ENCODE measurements around the gene COL5A2.
A peak's percentile ranks its signal among the peaks of the same experiment; 100 is the strongest.

The COL5A2 gene

DNA sequence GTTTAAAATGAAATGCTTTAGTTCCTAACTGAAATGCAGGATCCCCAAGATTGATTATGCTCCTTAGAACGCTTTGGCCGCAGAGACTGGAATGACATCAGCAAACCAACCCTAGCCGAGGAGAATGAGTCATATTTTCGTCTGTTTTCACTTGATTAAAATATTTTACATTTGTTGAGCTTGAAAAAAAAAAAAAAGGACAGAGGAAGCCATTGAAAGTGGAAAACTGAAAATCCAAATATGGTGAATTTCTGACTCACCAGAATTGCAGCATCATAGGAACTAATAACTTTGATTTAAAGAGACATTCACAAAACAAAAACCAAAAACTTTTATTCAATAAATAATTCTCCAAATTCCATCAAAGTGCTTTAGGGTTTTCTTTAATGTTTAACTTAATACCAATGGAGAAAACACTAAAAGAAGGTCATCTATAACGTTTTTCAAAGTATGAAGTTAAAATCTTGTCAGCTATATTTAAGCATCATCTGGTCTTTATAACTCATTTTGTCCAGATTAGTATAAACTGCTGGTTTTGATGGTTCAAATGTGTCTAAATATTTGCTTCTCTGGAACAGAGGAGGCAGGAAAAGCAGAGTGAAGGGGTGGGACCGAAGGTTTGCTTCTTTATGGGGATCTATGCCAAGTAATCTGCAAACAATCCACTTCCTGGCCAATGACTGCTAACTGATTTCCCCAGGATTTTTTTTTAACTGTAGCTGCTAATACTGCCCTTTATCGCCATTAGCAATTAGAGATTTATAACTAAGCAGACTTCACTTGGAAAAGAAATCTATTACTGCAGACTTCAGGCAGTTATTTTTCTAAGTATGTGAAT lies 30.9 kb upstream of the COL5A2 start:
- Histone ChIP-seq H3K36me3 (ENCODE audit: control insufficient read depth, insufficient read depth, low read length) (no peaks in the 10 kb centered on the region), H3K9ac (ENCODE audit: low read length) (peak overlapping the region; percentile 59), H3K4me3 (ENCODE audit: low read depth, low read length) (no peak overlapping the region; the same call in 1 of the 2 replicates), H3K4me1 (ENCODE audit: control insufficient read depth, insufficient read depth, low read length) (peaks cover 63% of the 10 kb centered on the region), H3K27me3 (ENCODE audit: control insufficient read depth, insufficient read depth, low read length) (no peaks in the 10 kb centered on the region), H3K27ac (ENCODE audit: low read depth, low read length) (peak overlapping the region; percentile 91), H3K9me3 (ENCODE audit: control insufficient read depth, insufficient read depth, low read depth, low read length) (no peaks in the 10 kb centered on the region)

- no peaks in the 10 kb centered on the region for H3K27me3 ChIP-seq (ENCODE audit: control insufficient read depth, insufficient read depth, low read length)
- no peak overlapping the region for H3K4me3 ChIP-seq (ENCODE audit: low read depth, low read length)
- no peaks in the 10 kb centered on the region for H3K36me3 ChIP-seq (ENCODE audit: control insufficient read depth, insufficient read depth, low read length)
- H3K27ac ChIP-seq (ENCODE audit: low read depth, low read length): no peak overlapping the region
- H3K4me1 ChIP-seq (ENCODE audit: control insufficient read depth, insufficient read depth, low read length): peaks cover 51% of the 10 kb centered on the region
- no peaks in the 10 kb centered on the region for H3K9me3 ChIP-seq (ENCODE audit: control insufficient read depth, insufficient read depth, low read depth, low read length)
- no peak overlapping the region for H3K9ac ChIP-seq (ENCODE audit: low read length)
These were observed 28.7 kb upstream of the COL5A2 start for GRCh38 chr2:189208254-189208653.

DNA sequence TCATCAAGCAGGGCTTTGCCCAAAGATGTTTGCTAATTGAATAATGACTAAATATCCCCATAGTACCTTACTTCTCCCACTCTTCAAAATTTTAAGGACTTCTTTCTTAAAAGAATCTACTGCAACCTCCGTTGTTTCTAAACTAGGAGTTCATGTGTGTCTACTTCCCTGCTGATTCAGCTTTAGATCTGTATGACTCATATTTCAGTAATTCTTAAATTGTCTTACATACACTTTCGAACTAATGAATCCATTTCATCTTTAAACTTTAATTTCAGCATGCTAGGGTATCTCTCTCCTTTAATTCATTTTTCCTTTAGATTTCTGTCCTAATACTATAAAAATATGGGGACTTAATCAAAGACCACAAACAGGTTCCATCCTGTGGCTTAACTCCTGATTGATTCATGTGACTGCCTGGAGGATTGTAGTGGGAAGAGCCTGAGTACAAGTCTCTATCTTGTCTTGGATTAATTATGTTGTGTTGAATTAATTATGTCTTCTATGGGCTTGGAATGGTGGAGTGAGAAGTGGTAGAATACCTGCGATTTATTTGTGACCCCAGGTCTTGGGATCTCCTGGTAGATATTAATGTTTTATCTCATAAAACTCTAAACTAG lies 24.9 kb upstream of the COL5A2 start:
- H3K9me3 ChIP-seq (ENCODE audit: control insufficient read depth, insufficient read depth, low read depth, low read length): no peaks in the 10 kb centered on the region
- no peak overlapping the region for H3K4me3 ChIP-seq (ENCODE audit: low read depth, low read length)
- no peak overlapping the region for H3K27ac ChIP-seq (ENCODE audit: low read depth, low read length)
- H3K9ac ChIP-seq (ENCODE audit: low read length): no peak overlapping the region
- H3K36me3 ChIP-seq (ENCODE audit: control insufficient read depth, insufficient read depth, low read length): no peaks in the 10 kb centered on the region
- peaks cover 26% of the 10 kb centered on the region for H3K4me1 ChIP-seq (ENCODE audit: control insufficient read depth, insufficient read depth, low read length)
- H3K27me3 ChIP-seq (ENCODE audit: control insufficient read depth, insufficient read depth, low read length): no peaks in the 10 kb centered on the region

DNA sequence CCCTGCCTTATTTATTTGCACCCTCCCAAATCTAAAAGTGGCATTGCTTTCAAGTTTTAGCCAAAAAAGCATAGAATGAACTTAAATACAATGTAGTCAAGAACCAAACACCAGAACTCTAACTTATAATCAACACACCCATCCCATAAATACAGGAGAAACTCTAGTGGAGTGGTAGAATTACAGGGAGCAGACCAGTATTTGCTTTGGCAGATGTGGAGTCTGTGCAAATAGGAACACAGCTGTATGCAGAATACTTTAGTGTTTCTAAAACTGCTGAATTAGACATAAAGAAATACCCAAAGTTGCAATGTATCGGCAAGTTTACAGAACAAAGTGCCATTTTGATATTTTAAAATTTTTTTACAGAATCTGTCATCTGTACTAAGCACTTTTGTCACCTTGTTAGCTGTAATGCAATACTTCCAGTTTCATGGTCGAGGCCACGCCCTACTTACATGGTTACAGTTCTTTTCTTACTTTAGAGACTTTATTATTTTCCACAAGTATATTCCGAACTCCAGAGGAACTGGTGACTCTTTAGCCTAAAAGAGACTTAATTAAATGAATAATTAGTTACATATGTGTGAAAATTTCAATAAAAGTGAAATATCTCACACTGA lies 23.7 kb upstream of the COL5A2 start:
- H3K4me1 ChIP-seq (ENCODE audit: control insufficient read depth, insufficient read depth, low read length): peaks cover 14% of the 10 kb centered on the region; the same call in 1 of the 2 replicates

DNA sequence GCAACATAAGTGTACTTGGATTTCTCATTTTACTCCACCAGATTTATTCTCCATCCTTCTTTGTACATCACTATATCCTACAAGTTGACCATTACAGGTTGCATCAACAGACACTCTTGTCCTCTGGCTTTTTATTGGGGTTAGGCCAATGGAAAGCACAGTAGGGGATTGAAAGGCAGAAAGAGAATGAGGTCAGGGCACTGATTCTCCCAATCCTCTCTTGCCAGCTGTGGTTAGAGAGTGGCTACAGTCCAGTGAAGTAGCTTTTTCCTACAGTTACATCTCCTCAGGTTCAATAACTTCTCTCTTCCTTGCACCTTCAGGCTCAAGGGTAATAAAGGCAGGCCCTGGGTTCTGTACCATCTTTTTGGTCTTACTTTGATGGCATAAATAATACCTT lies 20.2 kb upstream of the COL5A2 start:
- no peak overlapping the region for H3K27ac ChIP-seq (ENCODE audit: low read depth, low read length)
- H3K9ac ChIP-seq (ENCODE audit: low read length): no peak overlapping the region
- no peak overlapping the region for H3K4me3 ChIP-seq (ENCODE audit: low read depth, low read length)
- no peaks in the 10 kb centered on the region for H3K36me3 ChIP-seq (ENCODE audit: control insufficient read depth, insufficient read depth, low read length)
- H3K9me3 ChIP-seq (ENCODE audit: control insufficient read depth, insufficient read depth, low read depth, low read length): no peaks in the 10 kb centered on the region
- H3K27me3 ChIP-seq (ENCODE audit: control insufficient read depth, insufficient read depth, low read length): no peaks in the 10 kb centered on the region
- peaks cover 5% of the 10 kb centered on the region; the same call in 1 of the 2 replicates for H3K4me1 ChIP-seq (ENCODE audit: control insufficient read depth, insufficient read depth, low read length)

More for the DNA sequence above, 23.7 kb upstream of the COL5A2 start:
- H3K27me3 ChIP-seq (ENCODE audit: control insufficient read depth, insufficient read depth, low read length): no peaks in the 10 kb centered on the region
- H3K27ac ChIP-seq (ENCODE audit: low read depth, low read length): no peak overlapping the region
- H3K9ac ChIP-seq (ENCODE audit: low read length): no peak overlapping the region
- H3K4me3 ChIP-seq (ENCODE audit: low read depth, low read length): no peak overlapping the region
- H3K9me3 ChIP-seq (ENCODE audit: control insufficient read depth, insufficient read depth, low read depth, low read length): no peaks in the 10 kb centered on the region
- no peaks in the 10 kb centered on the region for H3K36me3 ChIP-seq (ENCODE audit: control insufficient read depth, insufficient read depth, low read length)

- H3K9me3 ChIP-seq (ENCODE audit: control insufficient read depth, insufficient read depth, low read depth, low read length): peaks cover 3% of the 10 kb centered on the region; the same call in 1 of the 2 replicates
- H3K9ac ChIP-seq (ENCODE audit: low read length): no peak overlapping the region
- no peak overlapping the region for H3K27ac ChIP-seq (ENCODE audit: low read depth, low read length)
- no peaks in the 10 kb centered on the region for H3K36me3 ChIP-seq (ENCODE audit: control insufficient read depth, insufficient read depth, low read length)
- H3K4me3 ChIP-seq (ENCODE audit: low read depth, low read length): no peak overlapping the region
- no peaks in the 10 kb centered on the region for H3K27me3 ChIP-seq (ENCODE audit: control insufficient read depth, insufficient read depth, low read length)
- peaks cover 4% of the 10 kb centered on the region; the same call in 1 of the 2 replicates for H3K4me1 ChIP-seq (ENCODE audit: control insufficient read depth, insufficient read depth, low read length)
These were observed 13.2 kb upstream of the COL5A2 start for GRCh38 chr2:189192766-189193165.

DNA sequence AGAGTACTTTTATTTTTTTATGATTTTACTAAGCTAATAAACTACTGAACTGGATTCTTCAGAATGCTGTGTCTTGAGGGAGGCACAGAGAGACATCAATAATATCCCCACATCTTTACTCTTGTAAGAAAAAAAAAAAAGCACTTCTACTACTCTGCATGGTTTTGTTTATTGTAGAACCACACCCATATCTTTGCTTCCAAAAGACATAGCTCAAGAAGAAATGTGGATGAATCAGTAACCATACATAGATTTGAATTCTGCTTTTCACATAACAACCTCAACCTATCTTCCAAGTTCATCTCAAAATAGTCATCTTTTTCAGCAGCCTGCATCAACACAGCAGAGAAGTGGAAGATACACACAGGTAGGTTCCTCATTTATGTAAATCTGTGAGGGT lies 12.2 kb upstream of the COL5A2 start:
- Histone ChIP-seq H3K27me3 (ENCODE audit: control insufficient read depth, insufficient read depth, low read length) (no peaks in the 10 kb centered on the region), H3K4me3 (ENCODE audit: low read depth, low read length) (no peak overlapping the region), H3K9ac (ENCODE audit: low read length) (no peak overlapping the region), H3K27ac (ENCODE audit: low read depth, low read length) (no peak overlapping the region), H3K36me3 (ENCODE audit: control insufficient read depth, insufficient read depth, low read length) (no peaks in the 10 kb centered on the region), H3K9me3 (ENCODE audit: control insufficient read depth, insufficient read depth, low read depth, low read length) (peaks cover 3% of the 10 kb centered on the region; the same call in 1 of the 2 replicates), H3K4me1 (ENCODE audit: control insufficient read depth, insufficient read depth, low read length) (peaks cover 4% of the 10 kb centered on the region; the same call in 1 of the 2 replicates)

DNA sequence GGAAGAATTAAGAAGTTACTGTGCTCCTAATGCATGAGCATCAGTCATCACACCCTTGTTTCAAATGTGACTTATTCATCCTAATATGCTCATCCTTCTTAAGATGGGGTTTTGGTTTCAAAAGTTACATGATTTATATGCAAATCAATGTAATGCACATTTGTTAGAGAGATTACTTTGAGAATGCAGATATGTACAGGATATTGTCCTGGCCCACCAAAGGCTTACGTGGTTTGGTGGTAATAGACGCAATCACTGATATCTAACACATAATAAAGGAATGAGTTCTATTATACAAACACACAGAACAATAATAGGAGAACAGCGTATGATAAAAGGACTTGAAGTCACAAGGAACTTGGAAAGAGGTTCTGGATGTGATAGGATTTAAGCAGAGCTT lies 11.1 kb upstream of the COL5A2 start:
- H3K9ac ChIP-seq (ENCODE audit: low read length): no peak overlapping the region

GRCh38 chr2:189188115-189188805 lies 8.7 kb upstream of the COL5A2 start:
- no peak overlapping the region for H3K4me3 ChIP-seq (ENCODE audit: low read depth, low read length)
- H3K9me3 ChIP-seq (ENCODE audit: control insufficient read depth, insufficient read depth, low read depth, low read length): peaks cover 3% of the 10 kb centered on the region; the same call in 1 of the 2 replicates
- no peak overlapping the region for H3K9ac ChIP-seq (ENCODE audit: low read length)
- H3K27ac ChIP-seq (ENCODE audit: low read depth, low read length): no peak overlapping the region
- H3K4me1 ChIP-seq (ENCODE audit: control insufficient read depth, insufficient read depth, low read length): peaks cover 4% of the 10 kb centered on the region; the same call in 1 of the 2 replicates
- no peaks in the 10 kb centered on the region for H3K27me3 ChIP-seq (ENCODE audit: control insufficient read depth, insufficient read depth, low read length)
- no peaks in the 10 kb centered on the region for H3K36me3 ChIP-seq (ENCODE audit: control insufficient read depth, insufficient read depth, low read length)

More for the DNA sequence above, 11.1 kb upstream of the COL5A2 start:
- Histone ChIP-seq H3K36me3 (ENCODE audit: control insufficient read depth, insufficient read depth, low read length) (no peaks in the 10 kb centered on the region), H3K27me3 (ENCODE audit: control insufficient read depth, insufficient read depth, low read length) (no peaks in the 10 kb centered on the region), H3K9me3 (ENCODE audit: control insufficient read depth, insufficient read depth, low read depth, low read length) (peaks cover 3% of the 10 kb centered on the region; the same call in 1 of the 2 replicates), H3K27ac (ENCODE audit: low read depth, low read length) (no peak overlapping the region), H3K4me1 (ENCODE audit: control insufficient read depth, insufficient read depth, low read length) (peaks cover 4% of the 10 kb centered on the region; the same call in 1 of the 2 replicates), H3K4me3 (ENCODE audit: low read depth, low read length) (no peak overlapping the region)

- no peaks in the 10 kb centered on the region for H3K27me3 ChIP-seq (ENCODE audit: control insufficient read depth, insufficient read depth, low read length)
- H3K4me3 ChIP-seq (ENCODE audit: low read depth, low read length): no peak overlapping the region
- H3K36me3 ChIP-seq (ENCODE audit: control insufficient read depth, insufficient read depth, low read length): no peaks in the 10 kb centered on the region
- H3K9me3 ChIP-seq (ENCODE audit: control insufficient read depth, insufficient read depth, low read depth, low read length): no peaks in the 10 kb centered on the region
- no peak overlapping the region for H3K9ac ChIP-seq (ENCODE audit: low read length)
- H3K4me1 ChIP-seq (ENCODE audit: control insufficient read depth, insufficient read depth, low read length): peaks cover 11% of the 10 kb centered on the region
- H3K27ac ChIP-seq (ENCODE audit: low read depth, low read length): no peak overlapping the region
These were observed 3.6 kb upstream of the COL5A2 start for GRCh38 chr2:189183170-189183569.
